ENCODE data around the gene TNFRSF8.

The TNFRSF8 gene

DNA sequence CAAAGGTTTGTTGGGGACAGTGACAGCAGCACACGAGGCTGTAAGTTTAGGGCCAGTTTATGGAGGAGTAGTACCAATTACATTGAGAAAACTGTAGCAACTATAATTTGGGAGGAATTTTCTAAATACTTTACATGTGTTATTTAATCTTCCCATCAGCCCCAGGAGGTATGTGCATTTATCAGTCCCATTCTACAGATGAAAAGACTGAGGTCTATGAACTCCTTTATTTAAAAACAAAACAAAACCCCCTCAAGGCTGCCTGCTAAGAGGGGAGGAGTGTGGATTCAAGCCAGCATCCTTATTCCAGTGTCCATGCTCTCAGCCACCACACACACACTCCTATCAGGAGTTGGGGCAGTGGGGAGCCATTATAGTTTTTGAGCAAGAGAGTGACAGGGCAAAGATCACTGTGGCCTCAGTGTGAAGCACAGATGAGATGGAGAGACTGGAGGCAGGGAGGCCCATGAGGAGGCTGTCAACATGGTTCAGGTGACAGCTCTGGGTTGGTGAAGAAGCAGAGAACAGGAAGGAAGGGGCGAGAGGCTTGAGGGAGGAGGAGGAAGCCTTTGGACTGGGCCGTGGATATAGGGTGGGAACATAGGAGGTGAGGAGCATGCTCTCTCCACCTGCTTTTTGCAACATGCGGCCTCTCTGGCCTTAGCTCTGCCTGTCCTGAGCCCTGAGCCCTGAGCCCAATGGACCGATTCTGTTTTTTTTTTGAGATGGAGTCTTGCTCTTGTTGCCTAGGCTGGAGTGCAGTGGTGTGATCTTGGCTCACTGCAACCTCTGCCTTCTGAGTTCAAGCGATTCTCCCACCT, 113.4 kb downstream of the TNFRSF8 start:
- no peak overlapping the region for H2AFZ ChIP-seq (ENCODE audit: low read depth)
- no peak overlapping the region for H3K4me3 ChIP-seq (IDR thresholded peaks at IDR 0.05; ENCODE audit: insufficient read depth, low read depth, low read length)
- H3K79me2 ChIP-seq (ENCODE audit: insufficient read depth, low read depth) = peaks cover 76% of the 10 kb centered on the region
- no peaks in the 10 kb centered on the region for H3K27me3 ChIP-seq (ENCODE audit: insufficient read depth, low read depth)
- no peak overlapping the region for H3K4me2 ChIP-seq
- no peak overlapping the region for H3K9ac ChIP-seq
- H4K20me1 ChIP-seq (ENCODE audit: insufficient read depth) = peaks cover 14% of the 10 kb centered on the region; the same call in 1 of the 2 replicates
- no peaks in the 10 kb centered on the region for H3K36me3 ChIP-seq (ENCODE audit: insufficient read depth)
- peaks cover 19% of the 10 kb centered on the region for H3K4me1 ChIP-seq (ENCODE audit: low read depth, poor library complexity, severe bottlenecking)
- TF ChIP-seq CTCF (conservative IDR thresholded peaks at IDR 0.05; ENCODE audit: low read depth, low read length) = no peak
- H3K27ac ChIP-seq = no peak overlapping the region

- Histone ChIP-seq H2AFZ (ENCODE audit: low read depth) (no peak overlapping the region), H3K9ac (no peak overlapping the region), H3K4me2 (no peak overlapping the region), H3K4me1 (ENCODE audit: low read depth, poor library complexity, severe bottlenecking) (peaks cover 13% of the 10 kb centered on the region), H4K20me1 (ENCODE audit: insufficient read depth) (peaks cover 9% of the 10 kb centered on the region; the same call in 1 of the 2 replicates), H3K36me3 (ENCODE audit: insufficient read depth) (no peaks in the 10 kb centered on the region), H3K27me3 (ENCODE audit: insufficient read depth, low read depth) (no peaks in the 10 kb centered on the region), H3K79me2 (ENCODE audit: insufficient read depth, low read depth) (peaks cover 67% of the 10 kb centered on the region), H3K27ac (no peak overlapping the region), H3K4me3 (IDR thresholded peaks at IDR 0.05; ENCODE audit: insufficient read depth, low read depth, low read length) (no peak overlapping the region)
- no peak for TF ChIP-seq CTCF (conservative IDR thresholded peaks at IDR 0.05; ENCODE audit: low read depth, low read length)
These were observed 114.3 kb downstream of the TNFRSF8 start for GRCh38 chr1:12177156-12177998.

DNA sequence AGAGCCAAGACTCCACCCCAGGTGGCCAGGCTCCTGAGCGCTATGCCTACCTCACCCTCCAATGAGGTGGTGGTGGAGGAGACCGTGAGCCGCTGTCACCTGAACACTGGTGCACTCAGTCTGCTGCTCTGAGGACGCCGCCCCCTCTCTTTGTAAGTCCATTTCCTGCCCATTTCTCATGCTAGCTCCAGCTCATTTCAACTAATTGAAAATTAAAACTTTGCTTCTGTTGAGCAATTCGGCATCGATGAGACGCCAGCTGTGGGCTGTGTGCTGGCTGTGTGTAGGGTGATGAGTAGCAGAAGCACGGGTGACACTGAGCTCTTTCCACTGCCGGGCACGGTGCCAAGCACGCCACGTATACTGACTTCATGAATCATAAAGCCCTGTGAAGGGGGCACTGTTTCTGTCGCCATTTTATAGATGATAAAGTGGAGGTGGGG, 114.9 kb downstream of the TNFRSF8 start:
- no peak overlapping the region for H2AFZ ChIP-seq (ENCODE audit: low read depth)
- H3K4me3 ChIP-seq (IDR thresholded peaks at IDR 0.05; ENCODE audit: insufficient read depth, low read depth, low read length) = no peak overlapping the region
- H3K27me3 ChIP-seq (ENCODE audit: insufficient read depth, low read depth) = no peaks in the 10 kb centered on the region
- H3K4me1 ChIP-seq (ENCODE audit: low read depth, poor library complexity, severe bottlenecking) = peaks cover 7% of the 10 kb centered on the region
- no peak overlapping the region for H3K4me2 ChIP-seq
- no peak overlapping the region for H3K9ac ChIP-seq
- peaks cover 61% of the 10 kb centered on the region for H3K79me2 ChIP-seq (ENCODE audit: insufficient read depth, low read depth)
- no peak overlapping the region for H3K27ac ChIP-seq
- no peaks in the 10 kb centered on the region for H3K36me3 ChIP-seq (ENCODE audit: insufficient read depth)
- peaks cover 4% of the 10 kb centered on the region; the same call in 1 of the 2 replicates for H4K20me1 ChIP-seq (ENCODE audit: insufficient read depth)
- no peak for TF ChIP-seq CTCF (conservative IDR thresholded peaks at IDR 0.05; ENCODE audit: low read depth, low read length)

DNA sequence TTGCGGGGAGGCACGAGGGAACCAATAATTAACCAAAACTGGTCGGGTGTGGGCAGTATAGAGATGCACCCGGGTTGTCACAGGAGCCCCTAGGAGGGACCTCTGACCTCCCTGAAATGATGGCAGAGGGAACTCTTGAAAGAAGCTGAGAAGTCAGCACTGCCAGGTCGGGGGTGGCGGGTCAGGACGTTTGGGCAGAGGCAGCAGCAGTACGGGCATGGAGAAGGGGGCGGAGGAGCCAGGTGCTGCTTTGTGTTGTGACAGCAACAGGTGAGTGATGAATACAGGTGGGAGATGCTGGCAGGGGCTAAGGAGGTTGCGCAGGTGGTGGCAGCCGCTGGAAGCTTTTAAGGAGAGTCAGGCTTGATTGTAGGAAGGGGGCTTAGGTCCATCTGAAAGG, 115.4 kb downstream of the TNFRSF8 start:
- TF ChIP-seq CTCF (conservative IDR thresholded peaks at IDR 0.05; ENCODE audit: low read depth, low read length) = no peak
- no peaks in the 10 kb centered on the region; the same call in 1 of the 2 replicates for H4K20me1 ChIP-seq (ENCODE audit: insufficient read depth)
- no peaks in the 10 kb centered on the region for H3K36me3 ChIP-seq (ENCODE audit: insufficient read depth)
- no peak overlapping the region for H3K4me3 ChIP-seq (IDR thresholded peaks at IDR 0.05; ENCODE audit: insufficient read depth, low read depth, low read length)
- H3K27ac ChIP-seq = no peak overlapping the region
- no peak overlapping the region for H2AFZ ChIP-seq (ENCODE audit: low read depth)
- no peak overlapping the region for H3K4me2 ChIP-seq
- peaks cover 2% of the 10 kb centered on the region for H3K4me1 ChIP-seq (ENCODE audit: low read depth, poor library complexity, severe bottlenecking)
- H3K27me3 ChIP-seq (ENCODE audit: insufficient read depth, low read depth) = no peaks in the 10 kb centered on the region
- no peak overlapping the region for H3K9ac ChIP-seq
- H3K79me2 ChIP-seq (ENCODE audit: insufficient read depth, low read depth) = peaks cover 56% of the 10 kb centered on the region
